Activated naive CD8-positive, alpha-beta T cell treated with anti-CD3 and anti-CD28 coated beads, Interleukin-2, amount 10 ng/mL, durations not matched to agents 7 days and 5 days (primary cell): ENCODE measurements around the gene NOS1AP. TPM values are rescaled to one million over a fixed set of nuclear protein-coding genes. Genes with fewer than 3 reads are reported as not detected.
"Not testable (repeated sequence)": the region's sequence is repeated elsewhere in the genome, so short reads cannot be mapped to it uniquely, and the experiment has no call there.

Experiments used
- ATAC-seq: fragments of 150-1000 bp; cut with Tn5 transposase; one replicate; pipeline ENCODE4 v1.10.0; 2021; ENCODE audit warnings: low read depth, moderate library complexity
- POLR2A ChIA-PET: fragments of 350-600 bp; sonication (Branson Sonifier 250); formaldehyde crosslinking; loops from one replicate; lab custom pipeline; 2021; ENCODE audit warnings: antibody characterized with exemption; lab: Charles Lee
- DNase-seq: peaks from one replicate; pipeline ENCODE4 v3.0.0; 2021
- H3K27ac Mint-ChIP-seq: one replicate; pipeline ENCODE4 v1.8.0; 2022; ENCODE audit warnings: mild to moderate bottlenecking, mixed read lengths
- H3K27me3 Mint-ChIP-seq: one replicate; pipeline ENCODE4 v1.8.0; 2022; ENCODE audit warnings: mild to moderate bottlenecking, moderate library complexity, mixed read lengths
- H3K36me3 Mint-ChIP-seq: one replicate; pipeline ENCODE4 v1.8.0; 2021; ENCODE audit warnings: mild to moderate bottlenecking, mixed read lengths
- H3K4me1 Mint-ChIP-seq: one replicate; pipeline ENCODE4 v1.8.0; 2021; ENCODE audit warnings: mixed read lengths
- H3K4me3 Mint-ChIP-seq: one replicate; pipeline ENCODE4 v1.8.0; 2022; ENCODE audit warnings: mild to moderate bottlenecking, moderate library complexity, mixed read lengths
- H3K9me3 Mint-ChIP-seq: one replicate; pipeline ENCODE4 v1.8.0; 2021; ENCODE audit warnings: mixed read lengths
- total RNA-seq, 2 experiments: library from RNA; stranded (reverse); gene quantifications; one replicate each; pipeline ENCODE4 v1.2.3, GENCODE V29; 2021

NOS1AP gene
- total RNA-seq, 2 experiments from 2014 or later, result not detected

GRCh38 chr1:162066836-162067235 lies 2.7 kb upstream of the NOS1AP start:
- not testable (repeated sequence) for DNase-seq, H3K27ac Mint-ChIP-seq, H3K36me3 Mint-ChIP-seq, H3K4me3 Mint-ChIP-seq, H3K4me1 Mint-ChIP-seq, H3K9me3 Mint-ChIP-seq, ATAC-seq
- H3K27me3 Mint-ChIP-seq, result peaks cover 67% of the 10 kb centered on the region
- POLR2A ChIA-PET, result interaction anchor here (0.7 kb wide), 1 partner anchor 24 kb away, joined by 3 read pairs; no protein-coding TSS in a partner anchor

GRCh38 chr1:162067466-162067865 lies 2.0 kb upstream of the NOS1AP start:
- no peak overlapping the region for H3K4me3 Mint-ChIP-seq
- no peaks in the 10 kb centered on the region for H3K9me3 Mint-ChIP-seq
- POLR2A ChIA-PET, result no interaction called here
- ATAC-seq (no peak), DNase-seq (no peak)
- peaks cover 3% of the 10 kb centered on the region for H3K4me1 Mint-ChIP-seq
- H3K36me3 Mint-ChIP-seq, result no peaks in the 10 kb centered on the region
- no peak overlapping the region for H3K27ac Mint-ChIP-seq
- H3K27me3 Mint-ChIP-seq, result peaks cover 73% of the 10 kb centered on the region

GRCh38 chr1:162068301-162068700 lies 1.2 kb upstream of the NOS1AP start:
- Mint-ChIP-seq H3K4me3 (no peak overlapping the region), H3K9me3 (no peaks in the 10 kb centered on the region), H3K27ac (no peak overlapping the region), H3K36me3 (no peaks in the 10 kb centered on the region), H3K4me1 (peaks cover 3% of the 10 kb centered on the region), H3K27me3 (peaks cover 74% of the 10 kb centered on the region)
- POLR2A ChIA-PET, result no interaction called here
- ATAC-seq (no peak), DNase-seq (no peak)

DNA sequence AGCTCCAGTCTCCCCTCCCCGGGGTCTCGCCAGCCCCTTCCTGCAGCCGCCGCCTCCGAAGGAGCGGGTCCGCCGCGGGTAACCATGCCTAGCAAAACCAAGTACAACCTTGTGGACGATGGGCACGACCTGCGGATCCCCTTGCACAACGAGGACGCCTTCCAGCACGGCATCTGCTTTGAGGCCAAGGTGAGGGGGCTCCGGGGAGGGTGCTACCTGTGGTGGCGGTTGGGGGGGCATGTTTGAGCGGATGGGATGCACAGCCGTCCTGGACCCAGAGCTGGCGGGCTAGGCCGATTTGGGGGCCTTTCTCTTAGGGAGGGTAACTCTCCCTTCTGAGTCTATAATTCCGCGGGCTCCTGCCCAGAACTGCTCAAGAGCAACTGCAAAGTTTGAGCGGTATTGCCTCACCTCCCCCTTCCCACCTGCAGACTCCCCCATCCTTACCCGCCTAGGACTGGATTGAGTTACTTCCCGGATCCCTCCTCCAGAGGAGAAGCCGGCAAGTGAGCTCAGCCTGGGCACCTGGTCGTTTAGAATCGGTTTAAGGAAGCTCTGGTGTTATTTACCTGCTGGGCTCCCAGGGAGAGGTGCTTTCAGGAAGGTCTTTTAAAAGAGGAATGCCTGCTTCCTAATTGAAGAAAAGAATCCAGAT lies 730 bp downstream of the NOS1AP start:
- Mint-ChIP-seq H3K36me3 (no peaks in the 10 kb centered on the region), H3K9me3 (no peaks in the 10 kb centered on the region), H3K27me3 (peaks cover 64% of the 10 kb centered on the region), H3K4me3 (peak overlapping the region; percentile 78), H3K4me1 (peaks cover 3% of the 10 kb centered on the region), H3K27ac (no peak overlapping the region)
- DNase-seq (no peak), ATAC-seq (no peak)
- POLR2A ChIA-PET, result interaction anchor here (0.9 kb wide), 1 partner anchor 244 kb away, joined by 3 read pairs; no protein-coding TSS in a partner anchor

GRCh38 chr1:162070825-162071224 lies 1.3 kb downstream of the NOS1AP start:
- ATAC-seq, result no peak
- POLR2A ChIA-PET, result no interaction called here
- H3K27me3 Mint-ChIP-seq, result peaks cover 66% of the 10 kb centered on the region
- no peaks in the 10 kb centered on the region for H3K9me3 Mint-ChIP-seq
- no peak overlapping the region for H3K27ac Mint-ChIP-seq
- H3K36me3 Mint-ChIP-seq, result no peaks in the 10 kb centered on the region
- DNase-seq, result no peak
- peaks cover 3% of the 10 kb centered on the region for H3K4me1 Mint-ChIP-seq
- no peak overlapping the region for H3K4me3 Mint-ChIP-seq

- no peak for DNase-seq
- peaks cover 3% of the 10 kb centered on the region for H3K4me1 Mint-ChIP-seq
Measured at GRCh38 chr1:162072740-162073139, 3.2 kb downstream of the NOS1AP start.

DNA sequence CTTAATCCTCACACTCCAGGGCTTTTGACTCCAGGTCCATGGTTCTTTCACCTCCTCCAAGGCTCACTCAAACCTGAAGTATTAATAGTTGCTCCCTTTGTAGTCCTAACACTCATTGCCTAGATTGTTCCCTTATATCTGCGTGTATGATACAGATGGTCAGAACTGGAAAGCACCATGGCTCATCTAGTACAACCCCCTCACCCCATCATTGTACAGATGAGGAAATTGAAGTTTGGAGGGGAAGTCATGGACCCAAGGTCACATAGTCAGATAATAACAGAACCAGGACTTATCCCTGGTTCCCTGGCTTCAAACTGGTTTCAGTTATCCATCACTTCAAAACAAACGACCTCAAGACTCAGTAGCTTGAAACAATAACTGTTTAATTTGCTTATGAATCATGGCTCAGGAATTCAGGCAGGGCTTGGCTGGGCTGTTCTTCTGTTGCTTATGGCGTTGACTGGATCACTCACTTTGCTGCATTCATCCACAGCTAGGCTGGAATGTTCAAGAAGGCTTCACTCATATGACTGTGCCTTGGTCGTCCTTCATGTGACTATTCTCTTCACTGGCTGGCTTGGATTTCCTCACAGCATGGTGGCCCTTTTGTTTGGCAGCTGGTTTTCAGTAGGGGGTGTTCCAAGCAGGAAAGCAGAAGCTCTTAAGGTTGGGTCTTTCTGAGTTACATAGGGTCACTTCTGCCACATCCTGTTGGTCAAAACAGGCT lies 5.0 kb downstream of the NOS1AP start:
- no peak for ATAC-seq
- POLR2A ChIA-PET, result no interaction called here
- no peak overlapping the region for H3K4me3 Mint-ChIP-seq
- no peak overlapping the region for H3K27ac Mint-ChIP-seq
- no peaks in the 10 kb centered on the region for H3K36me3 Mint-ChIP-seq
- peaks cover 72% of the 10 kb centered on the region for H3K27me3 Mint-ChIP-seq
- peaks cover 3% of the 10 kb centered on the region for H3K4me1 Mint-ChIP-seq
- no peak for DNase-seq
- H3K9me3 Mint-ChIP-seq, result no peaks in the 10 kb centered on the region

More at GRCh38 chr1:162072740-162073139, 3.2 kb downstream of the NOS1AP start:
- no peaks in the 10 kb centered on the region for H3K9me3 Mint-ChIP-seq
- H3K27ac Mint-ChIP-seq, result no peak overlapping the region
- no peak overlapping the region for H3K4me3 Mint-ChIP-seq
- POLR2A ChIA-PET, result no interaction called here
- H3K27me3 Mint-ChIP-seq, result peaks cover 71% of the 10 kb centered on the region
- no peak for ATAC-seq
- H3K36me3 Mint-ChIP-seq, result no peaks in the 10 kb centered on the region

DNA sequence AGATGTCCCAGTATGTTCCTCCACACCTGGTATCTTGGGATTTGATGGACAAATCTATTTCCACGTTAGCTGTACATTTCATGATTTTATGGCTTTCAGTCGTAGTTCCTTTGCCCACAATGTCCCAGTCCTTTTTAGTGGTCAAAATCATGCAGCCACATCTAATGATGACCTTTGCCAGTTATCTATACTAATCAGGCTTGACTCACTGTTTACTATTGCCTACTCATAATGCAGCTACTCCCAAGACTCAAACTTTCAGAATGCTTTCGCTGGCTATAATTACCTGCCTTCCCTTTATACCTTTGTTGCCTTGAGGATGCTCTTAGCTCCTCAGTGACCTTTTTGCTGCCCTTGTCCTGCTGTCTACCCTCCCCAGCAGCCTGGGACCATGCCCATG lies 6.4 kb downstream of the NOS1AP start:
- Mint-ChIP-seq H3K4me1 (no peaks in the 10 kb centered on the region), H3K27ac (no peak overlapping the region), H3K9me3 (no peaks in the 10 kb centered on the region), H3K36me3 (no peaks in the 10 kb centered on the region), H3K4me3 (no peak overlapping the region), H3K27me3 (peaks cover 62% of the 10 kb centered on the region)
- ATAC-seq (no peak), DNase-seq (no peak)
- POLR2A ChIA-PET, result no interaction called here

DNA sequence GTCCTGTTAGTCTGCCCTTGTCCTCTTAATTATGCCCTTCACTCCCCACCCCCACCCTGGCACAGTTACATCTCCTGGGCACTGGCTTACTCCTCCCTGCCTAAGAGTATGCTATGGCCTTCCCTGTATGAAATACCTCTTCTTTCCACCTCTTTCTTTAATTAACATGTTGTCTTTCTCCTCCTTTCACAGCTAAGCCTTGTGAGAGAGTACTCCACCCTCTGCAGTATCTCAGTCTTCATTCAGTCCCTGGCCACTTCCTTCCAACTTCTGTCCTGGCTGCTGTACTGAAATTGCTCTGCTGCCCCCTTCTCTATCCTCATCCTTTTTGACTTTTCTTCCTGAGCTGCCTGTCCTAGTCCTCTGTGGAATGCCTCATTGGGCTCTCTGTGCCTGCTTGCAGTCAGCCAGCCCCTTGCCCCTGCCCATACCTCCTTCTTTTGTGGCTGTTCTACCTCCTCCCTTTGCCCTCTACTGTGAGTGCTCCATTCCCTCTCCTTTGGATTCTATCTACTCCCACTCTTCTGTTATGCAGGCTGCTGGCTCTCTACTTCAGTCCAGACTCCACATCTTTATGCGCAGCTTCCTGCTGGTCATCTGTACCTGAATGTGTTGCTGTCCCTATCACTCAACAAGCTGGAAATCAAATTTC lies 8.3 kb downstream of the NOS1AP start:
- no peak overlapping the region for H3K27ac Mint-ChIP-seq
- H3K4me3 Mint-ChIP-seq, result no peak overlapping the region
- peaks cover 44% of the 10 kb centered on the region for H3K27me3 Mint-ChIP-seq
- POLR2A ChIA-PET, result no interaction called here
- DNase-seq, result no peak
- H3K4me1 Mint-ChIP-seq, result no peaks in the 10 kb centered on the region
- ATAC-seq, result no peak
- no peaks in the 10 kb centered on the region for H3K36me3 Mint-ChIP-seq
- H3K9me3 Mint-ChIP-seq, result no peaks in the 10 kb centered on the region

- DNase-seq (no peak), ATAC-seq (no peak)
- POLR2A ChIA-PET, result no interaction called here
- H3K27me3 Mint-ChIP-seq, result peaks cover 40% of the 10 kb centered on the region
- no peaks in the 10 kb centered on the region for H3K4me1 Mint-ChIP-seq
- no peak overlapping the region for H3K27ac Mint-ChIP-seq
- H3K36me3 Mint-ChIP-seq, result no peaks in the 10 kb centered on the region
- H3K4me3 Mint-ChIP-seq, result no peak overlapping the region
- H3K9me3 Mint-ChIP-seq, result no peaks in the 10 kb centered on the region
Measured at GRCh38 chr1:162079030-162079429, 9.5 kb downstream of the NOS1AP start.

DNA sequence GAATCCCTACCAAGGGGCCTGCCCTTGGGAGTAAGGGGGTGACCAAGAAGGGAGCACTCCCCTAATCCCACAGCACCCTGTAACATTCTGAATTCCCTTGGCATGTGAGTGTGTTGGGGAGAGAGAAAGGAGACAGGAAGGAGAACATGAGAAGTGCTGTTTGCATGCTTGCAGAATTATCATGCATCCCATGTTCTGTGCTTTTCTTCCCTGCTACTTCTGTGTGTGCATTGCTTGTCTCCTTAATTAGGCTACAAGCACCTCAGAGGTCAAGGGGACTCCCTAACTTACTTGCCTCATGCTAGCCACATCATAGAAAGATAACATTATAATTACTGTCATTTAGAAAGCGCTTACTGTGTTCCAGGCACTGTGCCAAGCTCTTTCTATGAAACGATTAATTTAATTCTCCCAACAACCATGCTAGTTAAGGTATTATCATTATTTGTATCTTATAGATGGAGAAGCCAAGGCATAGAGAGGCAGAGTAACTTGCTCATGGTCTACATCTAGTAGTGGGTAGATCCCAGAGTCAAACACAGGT lies 11.1 kb downstream of the NOS1AP start:
- POLR2A ChIA-PET, result no interaction called here

DNA sequence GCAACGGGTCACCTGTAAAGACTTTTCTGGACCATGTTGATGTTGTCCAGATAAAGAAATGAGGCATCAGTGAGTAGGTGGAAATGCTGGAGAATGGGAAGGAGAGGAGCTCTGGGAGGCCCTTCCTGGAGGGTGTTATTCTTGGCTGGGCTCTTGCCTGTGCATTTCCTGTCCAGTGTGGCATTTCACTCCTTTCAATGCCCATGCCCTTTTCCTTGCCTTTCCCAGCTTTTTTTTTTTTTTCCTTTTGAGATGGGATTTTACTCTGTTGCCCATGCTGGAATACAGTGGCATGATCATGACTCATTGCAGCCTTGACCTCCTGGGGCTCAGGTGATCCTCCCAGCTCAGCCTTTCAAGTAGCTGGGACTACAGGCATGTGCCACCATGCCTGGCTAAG lies 11.8 kb downstream of the NOS1AP start:
- peaks cover 37% of the 10 kb centered on the region for H3K27me3 Mint-ChIP-seq
- no peak for DNase-seq
- H3K27ac Mint-ChIP-seq, result no peak overlapping the region
- ATAC-seq, result no peak
- no peaks in the 10 kb centered on the region for H3K36me3 Mint-ChIP-seq
- no peaks in the 10 kb centered on the region for H3K4me1 Mint-ChIP-seq
- H3K9me3 Mint-ChIP-seq, result no peaks in the 10 kb centered on the region
- POLR2A ChIA-PET, result no interaction called here
- H3K4me3 Mint-ChIP-seq, result no peak overlapping the region

More for the DNA sequence above, 11.1 kb downstream of the NOS1AP start:
- ATAC-seq (no peak), DNase-seq (no peak)
- Mint-ChIP-seq H3K27ac (no peak overlapping the region), H3K4me3 (no peak overlapping the region), H3K9me3 (no peaks in the 10 kb centered on the region), H3K27me3 (peaks cover 41% of the 10 kb centered on the region), H3K4me1 (no peaks in the 10 kb centered on the region), H3K36me3 (no peaks in the 10 kb centered on the region)

DNA sequence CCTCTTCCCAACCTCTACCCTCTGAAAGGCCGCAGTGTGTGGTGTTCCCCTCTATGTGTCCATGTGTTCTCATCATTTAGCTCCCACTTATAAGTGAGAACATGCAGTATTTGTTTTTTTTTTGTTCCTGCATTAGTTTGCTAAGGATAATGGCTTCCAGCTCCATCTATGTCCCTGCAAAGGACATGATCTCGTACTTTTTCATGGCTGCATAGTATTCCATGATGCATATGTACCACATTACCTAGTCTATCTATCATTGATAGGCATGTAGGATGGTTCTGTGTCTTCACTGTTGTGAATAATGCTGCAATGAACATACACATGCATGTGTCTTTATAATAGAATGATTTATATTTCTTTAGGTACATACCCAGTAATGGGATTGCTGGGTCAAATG lies 12.6 kb downstream of the NOS1AP start:
- ATAC-seq, H3K4me1 Mint-ChIP-seq, DNase-seq, H3K36me3 Mint-ChIP-seq, H3K4me3 Mint-ChIP-seq, H3K9me3 Mint-ChIP-seq, POLR2A ChIA-PET, H3K27ac Mint-ChIP-seq: not testable (repeated sequence)
- H3K27me3 Mint-ChIP-seq, result peaks cover 33% of the 10 kb centered on the region
